GM23338 (cell line): ENCODE data around the gene MMP25. TPM values are rescaled to one million over a fixed set of nuclear protein-coding genes. Genes with fewer than 3 reads are reported as not detected.

Experiments used
- ATAC-seq: fragments of 200-7000 bp; cut with Tn5 transposase; 3 replicates; pipeline ENCODE4 v1.9.1; 2020
- DNase-seq: peaks from one replicate; pipeline ENCODE4 v3.0.0-alpha.2; 2015; ENCODE audit warnings: low spot score
- H2AFZ ChIP-seq: fragments of 200-600 bp; sonication (generic); 2 replicates; pipeline ENCODE4 v1.8.0; 2016; ENCODE audit warnings: antibody characterized with exemption, mild to moderate bottlenecking, moderate library complexity
- H3F3A ChIP-seq: fragments of 200-600 bp; sonication (generic); replicated peaks from 2 replicates; pipeline ENCODE4 v1.8.0; 2017; ENCODE audit warnings: antibody characterized with exemption, mixed run types, low read depth
- H3K27ac ChIP-seq: fragments of 200-600 bp; sonication (generic); 2 replicates; pipeline ENCODE4 v1.6.1; 2016; ENCODE audit warnings: low read depth
- H3K27me3 ChIP-seq: fragments of 200-600 bp; sonication (generic); 2 replicates; pipeline ENCODE4 v1.8.0; 2016; ENCODE audit warnings: mild to moderate bottlenecking, mixed run types, moderate library complexity; ENCODE audit not compliant: insufficient read depth
- H3K36me3 ChIP-seq: fragments of 200-600 bp; sonication (generic); 2 replicates; pipeline ENCODE4 v1.8.0; 2016; ENCODE audit warnings: mild to moderate bottlenecking; ENCODE audit not compliant: insufficient read depth
- H3K4me1 ChIP-seq: fragments of 200-600 bp; sonication (generic); 2 replicates; pipeline ENCODE4 v1.8.0; 2016; ENCODE audit warnings: mild to moderate bottlenecking, moderate library complexity; ENCODE audit not compliant: insufficient read depth
- H3K4me2 ChIP-seq: fragments of 200-600 bp; sonication (generic); 2 replicates; pipeline ENCODE4 v1.7.1; 2017; ENCODE audit warnings: mixed run types
- H3K4me3 ChIP-seq: fragments of 200-600 bp; sonication (generic); 2 replicates; pipeline ENCODE4 v1.6.1; 2016; ENCODE audit warnings: mixed run types
- H3K79me2 ChIP-seq: fragments of 200-600 bp; sonication (generic); replicated peaks from 2 replicates; pipeline ENCODE4 v1.8.0; 2017; ENCODE audit warnings: mild to moderate bottlenecking; ENCODE audit not compliant: insufficient read depth
- H3K9me2 ChIP-seq: fragments of 200-600 bp; sonication (generic); 2 replicates; pipeline ENCODE4 v1.8.0; 2017; ENCODE audit not compliant: insufficient read depth
- H4K20me1 ChIP-seq: fragments of 200-600 bp; sonication (generic); replicated peaks from 2 replicates; pipeline ENCODE4 v1.8.0; 2017; ENCODE audit warnings: mild to moderate bottlenecking; ENCODE audit not compliant: insufficient read depth
- H3K27ac Mint-ChIP-seq: 2 replicates; pipeline ENCODE4 v1.8.0; 2020; ENCODE audit warnings: inconsistent platforms, mild to moderate bottlenecking, moderate library complexity, mixed read lengths
- H3K27me3 Mint-ChIP-seq: 3 replicates; pipeline ENCODE4 v1.8.0; 2022; ENCODE audit warnings: low read depth, mild to moderate bottlenecking, moderate library complexity, mixed read lengths, inconsistent platforms; ENCODE audit not compliant: insufficient read depth, poor library complexity
- H3K36me3 Mint-ChIP-seq: 3 replicates; pipeline ENCODE4 v1.8.0; 2021; ENCODE audit warnings: low read depth, mild to moderate bottlenecking, inconsistent platforms, moderate library complexity, mixed read lengths
- H3K4me1 Mint-ChIP-seq: 3 replicates; pipeline ENCODE4 v1.8.0; 2020; ENCODE audit warnings: mild to moderate bottlenecking, inconsistent platforms, mixed read lengths
- H3K4me3 Mint-ChIP-seq: 3 replicates; pipeline ENCODE4 v1.8.0; 2021; ENCODE audit warnings: moderate library complexity, mild to moderate bottlenecking, inconsistent platforms, mixed read lengths
- H3K9me3 Mint-ChIP-seq: 3 replicates; pipeline ENCODE4 v1.8.0; 2020; ENCODE audit warnings: moderate library complexity, mild to moderate bottlenecking, inconsistent platforms, mixed read lengths
- EZH2 ChIP-seq: fragments of 200-600 bp; sonication (generic); IDR thresholded peaks from one replicate; pipeline ENCODE4 v1.8.0; 2017; ENCODE audit warnings: antibody characterized with exemption, mild to moderate bottlenecking, low read depth; ENCODE audit not compliant: unreplicated experiment
- EZH2phosphoT487 ChIP-seq: fragments of 200-600 bp; sonication (generic); IDR thresholded peaks from one replicate; pipeline ENCODE4 v1.8.1; 2018; ENCODE audit warnings: antibody characterized with exemption; ENCODE audit not compliant: unreplicated experiment
- JUNB ChIP-seq: IDR thresholded peaks from one replicate; pipeline ENCODE4 v1.6.1; 2016; ENCODE audit warnings: antibody characterized with exemption; ENCODE audit not compliant: unreplicated experiment
- NANOG ChIP-seq: IDR thresholded peaks from 2 replicates; pipeline ENCODE4 v1.6.1; 2016; ENCODE audit warnings: antibody characterized with exemption, borderline replicate concordance
- POLR2AphosphoS5 ChIP-seq: IDR thresholded peaks from 2 replicates; pipeline ENCODE4 v1.6.1; 2016; ENCODE audit warnings: antibody characterized with exemption, low read depth
- ZNF331 ChIP-seq: fragments of 250-450 bp; sonication (Bioruptor Pico); IDR thresholded peaks from 2 replicates; pipeline ENCODE4 v1.5.0; 2020; ENCODE audit warnings: low read depth, mild to moderate bottlenecking, moderate library complexity
- polyA plus RNA-seq: library from polyadenylated mRNA; unstranded; fragments of >200 nt; fragmentation: Nextera tagmentation; extraction: Ambion mirVana; gene quantifications from 2 replicates; pipeline ENCODE4 v1.2.1, GENCODE V29; 2016
- total RNA-seq: library from RNA; depleted of rRNA; stranded (reverse); fragments of >200 nt; shearing (Covaris generic); gene quantifications from 2 replicates; pipeline ENCODE4 v1.2.3, GENCODE V29; 2014
- TF ChIP-seq, protein P1 (sequence below): fragments of 250-450 bp; sonication (Bioruptor Pico); IDR thresholded peaks from 2 replicates; pipeline ENCODE4 v1.5.0; 2020; ENCODE audit warnings: mild to moderate bottlenecking, moderate library complexity
- TF ChIP-seq, protein P2 (sequence below): IDR thresholded peaks from 2 replicates; pipeline ENCODE4 v1.6.1; 2016; ENCODE audit warnings: antibody characterized with exemption
- TF ChIP-seq, protein P3 (sequence below): IDR thresholded peaks from one replicate; pipeline ENCODE4 v1.6.1; 2018; ENCODE audit warnings: antibody characterized with exemption; ENCODE audit not compliant: unreplicated experiment

Gene MMP25
- total and polyA plus RNA-seq, 2 experiments from 2014 or later, result 7.7 to 15.9 TPM

DNA sequence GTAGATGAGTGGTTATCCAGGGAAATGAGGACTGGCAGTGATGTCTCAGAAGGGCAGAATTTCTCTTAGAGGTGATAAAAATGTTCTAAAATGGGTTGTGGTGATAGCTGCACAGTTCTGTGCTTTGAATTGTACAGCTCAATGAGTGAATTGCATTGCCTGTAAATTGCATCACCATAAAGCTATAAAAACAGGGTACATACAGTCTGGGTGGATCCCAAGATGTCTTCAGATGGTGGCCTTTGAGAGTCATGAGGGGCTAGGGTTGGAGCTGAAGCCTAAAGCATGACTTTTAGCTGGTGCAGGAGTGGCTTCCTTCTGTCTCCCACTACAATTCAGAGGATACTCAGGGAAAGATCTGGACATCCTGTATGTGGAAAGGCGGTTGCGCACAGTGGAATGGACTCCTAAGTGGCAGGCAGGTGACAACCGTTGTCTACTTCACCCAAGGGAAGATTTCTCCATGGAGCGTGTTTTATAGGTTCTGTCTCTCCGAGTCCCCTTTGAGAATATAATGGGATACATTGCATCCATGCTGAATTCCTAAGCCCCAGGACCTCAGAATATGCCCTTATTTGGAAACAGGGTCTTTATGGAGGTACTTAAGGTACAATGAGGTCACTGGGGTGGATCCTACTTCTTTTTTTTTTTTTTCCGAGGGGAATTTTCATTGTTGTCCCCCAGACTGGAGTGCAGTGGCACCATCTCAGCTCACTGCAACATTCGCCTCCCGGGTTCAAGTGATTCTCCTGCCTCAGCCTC, 17.4 kb downstream of the MMP25 start:
- Mint-ChIP-seq H3K27ac (no peak overlapping the region), H3K4me1 (peaks cover 24% of the 10 kb centered on the region)
- H4K20me1 ChIP-seq, result no peaks in the 10 kb centered on the region

More for the DNA sequence above, 17.4 kb downstream of the MMP25 start:
- Histone ChIP-seq H3K4me3 (no peak overlapping the region), H3F3A (peaks cover 9% of the 10 kb centered on the region; the same call in 1 of the 2 replicates), H3K27me3 (0 out of 2 replicates have a peak, but pooled peaks cover 4% of the 10 kb centered on the region), H3K36me3 (no peaks in the 10 kb centered on the region), H2AFZ (0 out of 2 replicates have a peak overlapping the region, but pooled peaks have one; percentile 39), H3K79me2 (no peaks in the 10 kb centered on the region), H3K9me2 (no peaks in the 10 kb centered on the region), H3K27ac (peak overlapping the region; percentile 60; the same call in 1 of the 2 replicates), H3K4me1 (peaks cover 14% of the 10 kb centered on the region), H3K4me2 (no peak overlapping the region)
- TF ChIP-seq NANOG, result no peak
- TF ChIP-seq, protein P1, sequence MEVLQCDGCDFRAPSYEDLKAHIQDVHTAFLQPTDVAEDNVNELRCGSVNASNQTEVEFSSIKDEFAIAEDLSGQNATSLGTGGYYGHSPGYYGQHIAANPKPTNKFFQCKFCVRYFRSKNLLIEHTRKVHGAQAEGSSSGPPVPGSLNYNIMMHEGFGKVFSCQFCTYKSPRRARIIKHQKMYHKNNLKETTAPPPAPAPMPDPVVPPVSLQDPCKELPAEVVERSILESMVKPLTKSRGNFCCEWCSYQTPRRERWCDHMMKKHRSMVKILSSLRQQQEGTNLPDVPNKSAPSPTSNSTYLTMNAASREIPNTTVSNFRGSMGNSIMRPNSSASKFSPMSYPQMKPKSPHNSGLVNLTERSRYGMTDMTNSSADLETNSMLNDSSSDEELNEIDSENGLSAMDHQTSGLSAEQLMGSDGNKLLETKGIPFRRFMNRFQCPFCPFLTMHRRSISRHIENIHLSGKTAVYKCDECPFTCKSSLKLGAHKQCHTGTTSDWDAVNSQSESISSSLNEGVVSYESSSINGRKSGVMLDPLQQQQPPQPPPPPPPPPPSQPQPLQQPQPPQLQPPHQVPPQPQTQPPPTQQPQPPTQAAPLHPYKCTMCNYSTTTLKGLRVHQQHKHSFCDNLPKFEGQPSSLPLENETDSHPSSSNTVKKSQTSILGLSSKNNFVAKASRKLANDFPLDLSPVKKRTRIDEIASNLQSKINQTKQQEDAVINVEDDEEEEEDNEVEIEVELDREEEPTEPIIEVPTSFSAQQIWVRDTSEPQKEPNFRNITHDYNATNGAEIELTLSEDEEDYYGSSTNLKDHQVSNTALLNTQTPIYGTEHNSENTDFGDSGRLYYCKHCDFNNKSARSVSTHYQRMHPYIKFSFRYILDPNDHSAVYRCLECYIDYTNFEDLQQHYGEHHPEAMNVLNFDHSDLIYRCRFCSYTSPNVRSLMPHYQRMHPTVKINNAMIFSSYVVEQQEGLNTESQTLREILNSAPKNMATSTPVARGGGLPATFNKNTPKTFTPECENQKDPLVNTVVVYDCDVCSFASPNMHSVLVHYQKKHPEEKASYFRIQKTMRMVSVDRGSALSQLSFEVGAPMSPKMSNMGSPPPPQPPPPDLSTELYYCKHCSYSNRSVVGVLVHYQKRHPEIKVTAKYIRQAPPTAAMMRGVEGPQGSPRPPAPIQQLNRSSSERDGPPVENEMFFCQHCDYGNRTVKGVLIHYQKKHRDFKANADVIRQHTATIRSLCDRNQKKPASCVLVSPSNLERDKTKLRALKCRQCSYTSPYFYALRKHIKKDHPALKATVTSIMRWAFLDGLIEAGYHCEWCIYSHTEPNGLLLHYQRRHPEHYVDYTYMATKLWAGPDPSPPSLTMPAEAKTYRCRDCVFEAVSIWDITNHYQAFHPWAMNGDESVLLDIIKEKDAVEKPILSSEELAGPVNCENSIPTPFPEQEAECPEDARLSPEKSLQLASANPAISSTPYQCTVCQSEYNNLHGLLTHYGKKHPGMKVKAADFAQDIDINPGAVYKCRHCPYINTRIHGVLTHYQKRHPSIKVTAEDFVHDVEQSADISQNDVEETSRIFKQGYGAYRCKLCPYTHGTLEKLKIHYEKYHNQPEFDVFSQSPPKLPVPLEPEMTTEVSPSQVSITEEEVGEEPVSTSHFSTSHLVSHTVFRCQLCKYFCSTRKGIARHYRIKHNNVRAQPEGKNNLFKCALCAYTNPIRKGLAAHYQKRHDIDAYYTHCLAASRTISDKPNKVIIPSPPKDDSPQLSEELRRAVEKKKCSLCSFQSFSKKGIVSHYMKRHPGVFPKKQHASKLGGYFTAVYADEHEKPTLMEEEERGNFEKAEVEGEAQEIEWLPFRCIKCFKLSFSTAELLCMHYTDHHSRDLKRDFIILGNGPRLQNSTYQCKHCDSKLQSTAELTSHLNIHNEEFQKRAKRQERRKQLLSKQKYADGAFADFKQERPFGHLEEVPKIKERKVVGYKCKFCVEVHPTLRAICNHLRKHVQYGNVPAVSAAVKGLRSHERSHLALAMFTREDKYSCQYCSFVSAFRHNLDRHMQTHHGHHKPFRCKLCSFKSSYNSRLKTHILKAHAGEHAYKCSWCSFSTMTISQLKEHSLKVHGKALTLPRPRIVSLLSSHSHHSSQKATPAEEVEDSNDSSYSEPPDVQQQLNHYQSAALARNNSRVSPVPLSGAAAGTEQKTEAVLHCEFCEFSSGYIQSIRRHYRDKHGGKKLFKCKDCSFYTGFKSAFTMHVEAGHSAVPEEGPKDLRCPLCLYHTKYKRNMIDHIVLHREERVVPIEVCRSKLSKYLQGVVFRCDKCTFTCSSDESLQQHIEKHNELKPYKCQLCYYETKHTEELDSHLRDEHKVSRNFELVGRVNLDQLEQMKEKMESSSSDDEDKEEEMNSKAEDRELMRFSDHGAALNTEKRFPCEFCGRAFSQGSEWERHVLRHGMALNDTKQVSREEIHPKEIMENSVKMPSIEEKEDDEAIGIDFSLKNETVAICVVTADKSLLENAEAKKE (CRISPR knock-in tag), result no peak
- TF ChIP-seq, protein P2, sequence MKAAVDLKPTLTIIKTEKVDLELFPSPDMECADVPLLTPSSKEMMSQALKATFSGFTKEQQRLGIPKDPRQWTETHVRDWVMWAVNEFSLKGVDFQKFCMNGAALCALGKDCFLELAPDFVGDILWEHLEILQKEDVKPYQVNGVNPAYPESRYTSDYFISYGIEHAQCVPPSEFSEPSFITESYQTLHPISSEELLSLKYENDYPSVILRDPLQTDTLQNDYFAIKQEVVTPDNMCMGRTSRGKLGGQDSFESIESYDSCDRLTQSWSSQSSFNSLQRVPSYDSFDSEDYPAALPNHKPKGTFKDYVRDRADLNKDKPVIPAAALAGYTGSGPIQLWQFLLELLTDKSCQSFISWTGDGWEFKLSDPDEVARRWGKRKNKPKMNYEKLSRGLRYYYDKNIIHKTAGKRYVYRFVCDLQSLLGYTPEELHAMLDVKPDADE, result no peak
- TF ChIP-seq, protein P3, sequence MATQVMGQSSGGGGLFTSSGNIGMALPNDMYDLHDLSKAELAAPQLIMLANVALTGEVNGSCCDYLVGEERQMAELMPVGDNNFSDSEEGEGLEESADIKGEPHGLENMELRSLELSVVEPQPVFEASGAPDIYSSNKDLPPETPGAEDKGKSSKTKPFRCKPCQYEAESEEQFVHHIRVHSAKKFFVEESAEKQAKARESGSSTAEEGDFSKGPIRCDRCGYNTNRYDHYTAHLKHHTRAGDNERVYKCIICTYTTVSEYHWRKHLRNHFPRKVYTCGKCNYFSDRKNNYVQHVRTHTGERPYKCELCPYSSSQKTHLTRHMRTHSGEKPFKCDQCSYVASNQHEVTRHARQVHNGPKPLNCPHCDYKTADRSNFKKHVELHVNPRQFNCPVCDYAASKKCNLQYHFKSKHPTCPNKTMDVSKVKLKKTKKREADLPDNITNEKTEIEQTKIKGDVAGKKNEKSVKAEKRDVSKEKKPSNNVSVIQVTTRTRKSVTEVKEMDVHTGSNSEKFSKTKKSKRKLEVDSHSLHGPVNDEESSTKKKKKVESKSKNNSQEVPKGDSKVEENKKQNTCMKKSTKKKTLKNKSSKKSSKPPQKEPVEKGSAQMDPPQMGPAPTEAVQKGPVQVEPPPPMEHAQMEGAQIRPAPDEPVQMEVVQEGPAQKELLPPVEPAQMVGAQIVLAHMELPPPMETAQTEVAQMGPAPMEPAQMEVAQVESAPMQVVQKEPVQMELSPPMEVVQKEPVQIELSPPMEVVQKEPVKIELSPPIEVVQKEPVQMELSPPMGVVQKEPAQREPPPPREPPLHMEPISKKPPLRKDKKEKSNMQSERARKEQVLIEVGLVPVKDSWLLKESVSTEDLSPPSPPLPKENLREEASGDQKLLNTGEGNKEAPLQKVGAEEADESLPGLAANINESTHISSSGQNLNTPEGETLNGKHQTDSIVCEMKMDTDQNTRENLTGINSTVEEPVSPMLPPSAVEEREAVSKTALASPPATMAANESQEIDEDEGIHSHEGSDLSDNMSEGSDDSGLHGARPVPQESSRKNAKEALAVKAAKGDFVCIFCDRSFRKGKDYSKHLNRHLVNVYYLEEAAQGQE, result no peak
- no peak for TF ChIP-seq POLR2AphosphoS5
- no peak for TF ChIP-seq EZH2phosphoT487
- no peak for TF ChIP-seq JUNB
- no peak for TF ChIP-seq EZH2
- TF ChIP-seq ZNF331 (CRISPR knock-in tag), result no peak
- Mint-ChIP-seq H3K36me3 (no peaks in the 10 kb centered on the region; the same call in 2 of the 3 replicates), H3K9me3 (no peaks in the 10 kb centered on the region), H3K27me3 (peaks cover 31% of the 10 kb centered on the region), H3K4me3 (no peak overlapping the region)
- DNase-seq (peak; percentile 57), ATAC-seq (no peak)
